ENCODE measurements around the gene EIF4A3.

Gene EIF4A3

DNA sequence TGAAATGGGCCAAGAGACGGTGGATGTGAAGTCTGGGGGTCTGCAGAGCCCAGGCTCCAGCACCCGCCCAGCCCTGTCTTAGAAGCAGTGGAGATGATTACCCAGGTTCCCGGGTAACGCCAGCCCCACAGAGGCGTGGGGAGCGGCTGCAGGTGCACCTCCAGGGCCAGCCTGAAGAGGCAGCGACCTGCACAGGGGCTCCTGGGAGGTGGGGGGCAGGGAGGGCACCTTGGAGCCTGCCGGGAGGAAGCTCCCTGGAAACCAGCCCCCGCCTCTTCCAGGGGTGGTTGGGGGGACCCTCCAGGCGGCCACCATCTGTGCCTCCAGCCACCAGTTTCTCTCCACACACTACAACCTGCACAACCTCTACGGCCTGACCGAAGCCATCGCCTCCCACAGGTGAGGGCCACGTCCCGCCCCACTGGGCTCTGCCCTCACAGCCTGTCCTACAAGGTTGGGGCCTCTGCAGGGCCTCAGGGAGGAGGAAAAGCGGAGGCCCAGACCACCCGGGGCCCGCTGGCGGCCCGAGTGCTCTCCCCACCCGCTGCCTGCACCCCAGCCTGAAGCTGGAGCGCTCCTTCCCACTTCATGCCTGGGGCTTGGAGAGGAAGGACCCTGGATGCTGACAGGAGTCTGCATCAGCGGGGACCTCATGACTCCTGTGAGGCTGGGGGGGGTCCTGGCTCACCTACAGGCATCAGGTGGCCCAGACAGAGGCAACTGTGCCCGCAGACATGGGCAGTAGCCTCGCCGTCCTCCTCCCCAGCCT lies 35.0 kb downstream of the EIF4A3 start:
- no peak for DNase-seq

DNA sequence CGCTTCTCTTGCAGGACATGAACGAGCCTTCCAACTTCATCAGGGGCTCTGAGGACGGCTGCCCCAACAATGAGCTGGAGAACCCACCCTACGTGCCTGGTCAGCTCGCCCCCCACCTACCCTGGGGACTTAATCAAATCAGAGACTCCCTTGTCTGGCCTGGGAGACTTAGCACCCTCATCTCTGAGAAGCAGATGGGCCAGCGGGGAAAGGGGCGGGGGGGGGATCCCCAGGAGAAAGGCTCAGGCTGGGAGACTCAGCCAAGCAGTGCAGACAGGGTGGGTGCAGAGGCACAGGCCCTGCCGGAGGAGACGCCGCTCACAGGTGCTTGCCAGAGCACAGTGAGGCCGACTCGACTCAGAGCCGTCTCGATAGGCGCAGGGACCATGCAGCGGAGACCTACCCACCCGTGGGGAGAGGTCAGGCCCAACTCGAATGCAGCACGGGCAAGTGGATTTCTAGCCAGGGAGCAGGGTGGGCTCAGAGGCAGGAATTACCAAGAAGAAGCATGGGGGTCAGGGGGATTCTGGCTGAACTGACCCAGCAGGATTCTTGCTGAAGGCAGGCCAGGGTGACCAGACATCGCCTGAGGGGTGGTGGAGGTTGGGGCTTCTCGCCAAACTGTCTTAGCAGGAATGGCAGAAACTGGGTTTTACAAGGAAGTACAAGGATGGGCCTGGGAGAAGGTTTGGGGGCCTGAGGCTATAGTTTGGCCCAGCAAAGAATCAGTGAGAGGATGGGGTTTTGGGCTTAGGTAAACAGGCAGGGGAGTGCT lies 35.8 kb downstream of the EIF4A3 start:
- no peak for DNase-seq

- DNase-seq = no peak
Observed at GRCh38 chr17:80110447-80110812, 36.5 kb downstream of the EIF4A3 start.

DNA sequence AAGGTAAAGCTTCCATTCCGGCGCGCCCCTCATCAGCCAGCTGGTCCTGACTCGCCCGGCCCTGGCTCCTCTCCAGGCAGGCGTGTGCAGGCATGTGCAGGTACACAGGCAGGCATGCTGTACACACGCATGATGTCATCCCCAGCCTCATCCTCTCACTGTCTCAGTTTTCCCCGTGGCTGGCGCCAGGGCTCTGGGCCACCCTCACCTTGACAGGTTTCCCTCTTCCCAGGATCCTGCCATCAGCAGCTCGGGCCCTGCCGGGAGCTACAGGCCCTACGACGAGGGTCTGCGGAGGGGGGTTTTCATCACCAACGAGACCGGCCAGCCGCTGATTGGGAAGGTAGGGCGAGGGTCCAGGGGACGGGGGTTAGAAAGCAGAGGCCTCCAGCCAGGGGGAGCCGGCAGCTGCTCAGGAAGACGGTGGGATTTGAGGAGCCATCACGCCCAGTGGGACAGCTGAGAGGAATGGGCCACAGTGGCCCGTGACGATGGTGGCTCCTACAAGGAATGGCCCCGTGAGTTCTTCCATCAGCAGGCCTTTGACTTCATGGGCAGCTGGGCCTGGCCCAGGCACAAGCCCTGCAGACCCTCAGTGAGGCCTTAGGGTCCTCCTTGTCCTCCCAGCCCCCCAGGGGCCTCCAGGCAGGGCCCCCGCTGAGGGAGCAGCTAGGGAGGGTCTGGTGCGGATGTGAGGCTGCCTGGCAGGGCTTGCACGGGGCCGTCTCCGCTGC lies 37.0 kb downstream of the EIF4A3 start:
- DNase-seq = peak; percentile 94

DNA sequence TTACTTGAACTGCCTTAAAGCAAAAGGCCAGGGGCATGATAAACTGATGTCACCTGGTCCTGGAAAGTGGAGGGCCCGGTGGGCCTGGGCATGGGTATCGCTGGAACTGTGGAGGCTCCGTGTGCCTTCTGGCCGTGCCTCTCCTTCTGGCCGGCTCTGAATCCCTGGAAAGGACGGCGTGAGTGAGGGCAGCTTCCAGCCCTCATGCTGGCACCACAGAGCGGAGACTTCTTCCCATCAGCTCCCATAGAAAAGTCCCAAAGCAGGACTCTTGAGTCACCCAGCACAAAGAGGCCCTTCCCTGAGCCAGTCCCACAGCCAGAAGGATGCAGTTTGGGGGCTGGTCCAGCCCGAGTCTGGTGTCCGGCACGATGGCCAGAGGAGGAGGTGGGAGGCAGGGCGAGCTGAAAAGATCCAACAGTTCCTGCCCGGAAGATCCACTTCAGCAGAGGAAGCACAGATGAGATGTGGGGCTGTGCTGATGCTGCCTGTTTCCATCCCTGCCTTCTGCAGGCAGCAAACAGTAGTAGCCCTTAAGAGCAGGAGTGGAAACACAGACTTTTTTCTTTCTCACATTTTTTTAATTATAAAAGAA lies 37.8 kb downstream of the EIF4A3 start:
- DNase-seq = no peak

DNA sequence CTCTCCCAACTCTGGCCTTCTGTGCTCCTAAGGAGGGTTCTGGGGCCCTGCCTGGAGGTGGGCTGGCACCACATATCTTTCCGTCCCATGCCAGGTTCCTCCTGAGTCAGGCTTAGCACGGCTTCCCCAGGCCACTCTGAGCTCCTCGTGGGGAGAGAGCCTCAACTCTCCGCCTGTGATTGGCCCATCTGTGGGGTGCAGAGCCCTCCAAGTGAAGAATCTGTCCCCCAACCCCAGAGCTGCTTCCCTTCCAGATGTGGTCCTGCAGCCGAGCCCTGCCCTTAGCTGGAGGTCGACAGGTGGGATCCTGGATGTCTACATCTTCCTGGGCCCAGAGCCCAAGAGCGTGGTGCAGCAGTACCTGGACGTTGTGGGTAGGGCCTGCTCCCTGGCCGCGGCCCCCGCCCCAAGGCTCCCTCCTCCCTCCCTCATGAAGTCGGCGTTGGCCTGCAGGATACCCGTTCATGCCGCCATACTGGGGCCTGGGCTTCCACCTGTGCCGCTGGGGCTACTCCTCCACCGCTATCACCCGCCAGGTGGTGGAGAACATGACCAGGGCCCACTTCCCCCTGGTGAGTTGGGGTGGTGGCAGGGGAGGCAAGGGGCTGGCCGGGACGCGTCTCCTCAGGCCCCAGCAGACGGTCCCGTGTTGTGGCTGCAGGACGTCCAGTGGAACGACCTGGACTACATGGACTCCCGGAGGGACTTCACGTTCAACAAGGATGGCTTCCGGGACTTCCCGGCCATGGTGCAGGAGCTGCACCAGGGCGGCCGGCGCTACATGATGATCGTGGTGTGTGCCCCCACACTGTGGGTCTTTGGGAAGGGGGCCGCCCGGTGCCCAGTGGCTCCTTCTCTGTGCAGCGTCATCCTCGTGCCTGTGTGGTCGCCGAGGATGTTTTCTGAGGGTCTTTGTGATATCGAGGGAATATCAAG lies 38.6 kb downstream of the EIF4A3 start:
- no peak for DNase-seq

DNA sequence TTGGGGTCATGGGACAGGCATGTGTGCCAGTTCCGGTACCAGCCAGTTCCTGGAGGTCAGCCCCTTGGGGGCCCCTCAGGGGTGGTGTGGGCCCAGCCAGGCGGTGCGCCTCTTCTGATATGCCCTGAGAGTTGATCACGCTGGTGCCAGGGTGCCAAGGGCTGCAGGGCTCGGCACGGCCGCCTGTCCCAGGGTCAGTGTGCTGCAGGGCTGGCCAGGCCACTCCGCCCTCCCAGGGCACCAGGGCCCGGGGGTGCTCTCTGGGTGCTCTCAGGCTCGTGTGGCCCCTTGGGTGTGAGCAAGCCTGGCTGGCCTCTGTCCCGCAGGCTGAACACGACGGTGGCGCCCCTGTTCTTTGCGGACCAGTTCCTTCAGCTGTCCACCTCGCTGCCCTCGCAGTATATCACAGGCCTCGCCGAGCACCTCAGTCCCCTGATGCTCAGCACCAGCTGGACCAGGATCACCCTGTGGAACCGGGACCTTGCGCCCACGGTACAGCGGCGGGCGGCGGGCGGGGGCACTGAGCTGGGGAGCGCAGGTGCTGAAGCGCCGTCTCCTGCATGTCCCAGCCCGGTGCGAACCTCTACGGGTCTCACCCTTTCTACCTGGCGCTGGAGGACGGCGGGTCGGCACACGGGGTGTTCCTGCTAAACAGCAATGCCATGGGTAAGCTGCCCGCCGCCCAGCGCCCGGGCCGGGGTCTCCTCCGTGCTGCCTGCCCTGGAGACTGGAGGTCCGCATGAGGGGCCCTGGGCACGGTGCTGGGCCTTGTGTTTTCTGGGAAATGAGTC lies 39.5 kb downstream of the EIF4A3 start:
- no peak for DNase-seq

DNA sequence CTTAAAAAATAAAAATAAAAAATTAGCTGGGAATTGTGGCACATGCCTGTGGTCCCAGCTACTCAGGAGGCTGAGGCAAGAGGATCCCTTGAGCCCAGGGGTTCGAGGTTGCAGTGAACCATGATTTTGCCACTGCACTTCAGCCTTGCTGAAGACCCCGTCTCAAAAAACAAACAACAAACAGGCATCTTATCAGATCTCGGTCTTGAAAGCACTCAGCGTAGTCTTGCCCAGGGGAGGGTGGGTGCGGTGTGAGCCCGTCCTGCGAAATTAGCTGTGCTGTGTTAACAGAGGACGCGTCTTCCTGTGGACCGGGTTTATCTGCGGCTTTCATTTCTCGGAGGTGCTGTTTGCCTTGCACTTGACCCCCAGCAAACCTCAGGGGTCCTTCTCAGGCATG lies 40.2 kb downstream of the EIF4A3 start:
- DNase-seq = no peak

DNA sequence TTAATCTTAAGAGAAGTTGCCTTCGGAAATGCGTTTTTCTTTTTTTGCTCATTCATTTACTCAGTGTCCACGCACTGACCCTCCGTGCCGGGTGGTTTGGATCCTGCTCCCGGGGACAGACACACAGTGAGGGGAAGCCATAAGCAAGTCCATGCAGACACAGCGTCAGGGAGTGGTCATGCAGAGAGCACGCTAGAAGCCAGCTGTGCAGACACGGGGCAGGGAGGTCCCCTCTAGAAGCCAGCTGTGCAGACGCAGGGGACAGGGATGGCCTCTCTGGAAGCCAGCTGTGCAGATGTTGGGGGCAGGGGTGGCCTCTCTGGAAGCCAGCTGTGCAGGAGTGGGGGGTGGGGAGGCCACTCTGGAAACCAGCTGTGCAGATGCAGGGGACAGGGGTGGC lies 40.8 kb downstream of the EIF4A3 start:
- peak; percentile 18 for DNase-seq

- peak; percentile 71 for DNase-seq
Observed at GRCh38 chr17:80105762-80106161, 41.2 kb downstream of the EIF4A3 start.

GRCh38 chr17:80104956-80105375 lies 42.0 kb downstream of the EIF4A3 start:
- no peak for DNase-seq

DNA sequence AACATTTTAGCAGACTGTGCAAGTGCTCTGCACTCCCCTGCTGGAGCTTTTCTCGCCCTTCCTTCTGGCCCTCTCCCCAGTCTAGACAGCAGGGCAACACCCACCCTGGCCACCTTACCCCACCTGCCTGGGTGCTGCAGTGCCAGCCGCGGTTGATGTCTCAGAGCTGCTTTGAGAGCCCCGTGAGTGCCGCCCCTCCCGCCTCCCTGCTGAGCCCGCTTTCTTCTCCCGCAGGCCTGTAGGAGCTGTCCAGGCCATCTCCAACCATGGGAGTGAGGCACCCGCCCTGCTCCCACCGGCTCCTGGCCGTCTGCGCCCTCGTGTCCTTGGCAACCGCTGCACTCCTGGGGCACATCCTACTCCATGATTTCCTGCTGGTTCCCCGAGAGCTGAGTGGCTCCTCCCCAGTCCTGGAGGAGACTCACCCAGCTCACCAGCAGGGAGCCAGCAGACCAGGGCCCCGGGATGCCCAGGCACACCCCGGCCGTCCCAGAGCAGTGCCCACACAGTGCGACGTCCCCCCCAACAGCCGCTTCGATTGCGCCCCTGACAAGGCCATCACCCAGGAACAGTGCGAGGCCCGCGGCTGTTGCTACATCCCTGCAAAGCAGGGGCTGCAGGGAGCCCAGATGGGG lies 42.5 kb downstream of the EIF4A3 start:
- DNase-seq = peak; percentile 36

DNA sequence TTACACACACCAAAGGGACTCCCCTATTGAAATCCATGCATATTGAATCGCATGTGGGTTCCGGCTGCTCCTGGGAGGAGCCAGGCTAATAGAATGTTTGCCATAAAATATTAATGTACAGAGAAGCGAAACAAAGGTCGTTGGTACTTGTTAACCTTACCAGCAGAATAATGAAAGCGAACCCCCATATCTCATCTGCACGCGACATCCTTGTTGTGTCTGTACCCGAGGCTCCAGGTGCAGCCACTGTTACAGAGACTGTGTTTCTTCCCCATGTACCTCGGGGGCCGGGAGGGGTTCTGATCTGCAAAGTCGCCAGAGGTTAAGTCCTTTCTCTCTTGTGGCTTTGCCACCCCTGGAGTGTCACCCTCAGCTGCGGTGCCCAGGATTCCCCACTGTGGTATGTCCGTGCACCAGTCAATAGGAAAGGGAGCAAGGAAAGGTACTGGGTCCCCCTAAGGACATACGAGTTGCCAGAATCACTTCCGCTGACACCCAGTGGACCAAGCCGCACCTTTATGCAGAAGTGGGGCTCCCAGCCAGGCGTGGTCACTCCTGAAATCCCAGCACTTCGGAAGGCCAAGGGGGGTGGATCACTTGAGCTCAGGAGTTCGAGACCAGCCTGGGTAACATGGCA lies 43.4 kb downstream of the EIF4A3 start:
- no peak for DNase-seq

- no peak for DNase-seq
Observed at GRCh38 chr17:80102664-80103448, 44.1 kb downstream of the EIF4A3 start.

GRCh38 chr17:80101946-80102663 lies 44.8 kb downstream of the EIF4A3 start:
- DNase-seq = no peak

DNA sequence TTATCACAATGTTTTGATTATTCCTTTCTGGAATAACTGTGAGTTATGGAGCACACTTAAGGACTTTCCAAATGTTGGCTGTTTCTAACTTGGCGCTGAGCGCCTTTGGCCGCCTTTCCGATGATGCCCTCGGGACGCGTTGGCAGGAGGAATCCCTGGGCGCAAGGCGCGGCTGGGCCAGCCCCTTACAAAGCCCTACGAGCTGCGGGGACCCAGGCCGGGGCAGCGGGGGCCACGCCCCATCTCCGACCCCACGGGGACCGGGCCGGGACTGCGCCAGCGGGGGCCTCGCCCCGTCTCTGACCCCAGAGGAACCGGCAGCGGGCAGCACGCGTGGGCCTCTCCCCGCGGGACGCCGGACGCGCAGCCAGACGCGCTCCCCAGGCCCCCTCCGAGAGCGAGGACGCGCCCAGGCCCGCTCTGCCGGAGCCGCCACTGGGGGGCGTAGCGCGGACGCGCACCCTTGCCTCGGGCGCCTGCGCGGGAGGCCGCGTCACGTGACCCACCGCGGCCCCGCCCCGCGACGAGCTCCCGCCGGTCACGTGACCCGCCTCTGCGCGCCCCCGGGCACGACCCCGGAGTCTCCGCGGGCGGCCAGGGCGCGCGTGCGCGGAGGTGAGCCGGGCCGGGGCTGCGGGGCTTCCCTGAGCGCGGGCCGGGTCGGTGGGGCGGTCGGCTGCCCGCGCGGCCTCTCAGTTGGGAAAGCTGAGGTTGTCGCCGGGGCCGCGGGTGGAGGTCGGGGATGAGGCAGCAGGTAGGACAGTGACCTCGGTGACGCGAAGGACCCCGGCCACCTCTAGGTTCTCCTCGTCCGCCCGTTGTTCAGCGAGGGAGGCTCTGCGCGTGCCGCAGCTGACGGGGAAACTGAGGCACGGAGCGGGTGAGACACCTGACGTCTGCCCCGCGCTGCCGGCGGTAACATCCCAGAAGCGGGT lies 45.6 kb downstream of the EIF4A3 start, which contains the start of gene GAA:
GAA (plus strand) TSS at position 571 of the 935 bp plus-strand sequence. CDS start 3,006 bp downstream, outside the sequence.
- peak; percentile 87 for DNase-seq

DNA sequence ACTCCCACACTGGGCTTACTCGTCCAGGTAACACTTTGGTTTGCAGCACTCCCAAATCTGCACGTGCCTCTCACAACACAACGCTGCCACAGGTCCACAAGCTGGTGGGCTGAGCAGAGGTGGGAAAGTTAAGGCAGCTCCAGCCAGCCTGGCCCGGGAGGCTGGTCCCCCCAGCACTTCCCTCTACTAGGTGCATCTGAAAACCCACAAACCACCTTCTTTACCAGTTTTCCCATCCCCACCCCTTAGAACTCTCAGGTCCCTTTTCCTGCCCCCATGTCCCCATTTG lies 46.9 kb downstream of the EIF4A3 start:
- DNase-seq = no peak

Data from NCI-H2171 (cell line).